ENCODE results near the gene FOXN4.

FOXN4 gene

GRCh38 chr12:109275173-109275572 is 33.9 kb downstream of the FOXN4 start:
- no peaks in the 10 kb centered on the region for H3K36me3 ChIP-seq (ENCODE audit: control insufficient read depth, insufficient read depth, low read length)
- no peaks in the 10 kb centered on the region for H3K4me1 ChIP-seq (ENCODE audit: control insufficient read depth, insufficient read depth, low read length)
- no peaks in the 10 kb centered on the region for H3K27me3 ChIP-seq (ENCODE audit: control insufficient read depth, insufficient read depth, low read length)
- H3K9me3 ChIP-seq (ENCODE audit: control insufficient read depth, low read length) = no peaks in the 10 kb centered on the region
- H3K4me3 ChIP-seq (ENCODE audit: low read length) = no peak overlapping the region
- H3K9ac ChIP-seq (ENCODE audit: low read length) = no peak overlapping the region

GRCh38 chr12:109274381-109274780 is 34.7 kb downstream of the FOXN4 start:
- H3K9ac ChIP-seq (ENCODE audit: low read length) = no peak overlapping the region
- H3K9me3 ChIP-seq (ENCODE audit: control insufficient read depth, low read length) = no peaks in the 10 kb centered on the region
- H3K4me3 ChIP-seq (ENCODE audit: low read length) = no peak overlapping the region
- H3K36me3 ChIP-seq (ENCODE audit: control insufficient read depth, insufficient read depth, low read length) = no peaks in the 10 kb centered on the region
- H3K4me1 ChIP-seq (ENCODE audit: control insufficient read depth, insufficient read depth, low read length) = no peaks in the 10 kb centered on the region
- no peaks in the 10 kb centered on the region for H3K27me3 ChIP-seq (ENCODE audit: control insufficient read depth, insufficient read depth, low read length)

GRCh38 chr12:109273354-109273753 is 35.7 kb downstream of the FOXN4 start:
- H3K9me3 ChIP-seq (ENCODE audit: control insufficient read depth, low read length) = no peaks in the 10 kb centered on the region
- no peaks in the 10 kb centered on the region for H3K4me1 ChIP-seq (ENCODE audit: control insufficient read depth, insufficient read depth, low read length)
- H3K27me3 ChIP-seq (ENCODE audit: control insufficient read depth, insufficient read depth, low read length) = no peaks in the 10 kb centered on the region
- H3K9ac ChIP-seq (ENCODE audit: low read length) = no peak overlapping the region
- H3K4me3 ChIP-seq (ENCODE audit: low read length) = no peak overlapping the region
- H3K36me3 ChIP-seq (ENCODE audit: control insufficient read depth, insufficient read depth, low read length) = no peaks in the 10 kb centered on the region

GRCh38 chr12:109271418-109271817 is 37.7 kb downstream of the FOXN4 start:
- Histone ChIP-seq H3K27me3 (ENCODE audit: control insufficient read depth, insufficient read depth, low read length) (no peaks in the 10 kb centered on the region), H3K36me3 (ENCODE audit: control insufficient read depth, insufficient read depth, low read length) (peaks cover 6% of the 10 kb centered on the region), H3K9me3 (ENCODE audit: control insufficient read depth, low read length) (no peaks in the 10 kb centered on the region), H3K4me1 (ENCODE audit: control insufficient read depth, insufficient read depth, low read length) (no peaks in the 10 kb centered on the region), H3K9ac (ENCODE audit: low read length) (no peak overlapping the region), H3K4me3 (ENCODE audit: low read length) (no peak overlapping the region)

GRCh38 chr12:109270494-109270893 is 38.6 kb downstream of the FOXN4 start:
- peaks cover 13% of the 10 kb centered on the region for H3K36me3 ChIP-seq (ENCODE audit: control insufficient read depth, insufficient read depth, low read length)
- no peak overlapping the region for H3K9ac ChIP-seq (ENCODE audit: low read length)

GRCh38 chr12:109269428-109269827 is 39.7 kb downstream of the FOXN4 start:
- Histone ChIP-seq H3K27me3 (ENCODE audit: control insufficient read depth, insufficient read depth, low read length) (no peaks in the 10 kb centered on the region), H3K9me3 (ENCODE audit: control insufficient read depth, low read length) (no peaks in the 10 kb centered on the region), H3K4me3 (ENCODE audit: low read length) (no peak overlapping the region), H3K36me3 (ENCODE audit: control insufficient read depth, insufficient read depth, low read length) (peaks cover 18% of the 10 kb centered on the region), H3K4me1 (ENCODE audit: control insufficient read depth, insufficient read depth, low read length) (no peaks in the 10 kb centered on the region), H3K9ac (ENCODE audit: low read length) (no peak overlapping the region)

More at GRCh38 chr12:109270494-109270893, 38.6 kb downstream of the FOXN4 start:
- Histone ChIP-seq H3K27me3 (ENCODE audit: control insufficient read depth, insufficient read depth, low read length) (no peaks in the 10 kb centered on the region), H3K9me3 (ENCODE audit: control insufficient read depth, low read length) (no peaks in the 10 kb centered on the region), H3K4me1 (ENCODE audit: control insufficient read depth, insufficient read depth, low read length) (no peaks in the 10 kb centered on the region), H3K4me3 (ENCODE audit: low read length) (no peak overlapping the region)

GRCh38 chr12:109268896-109269295 is 40.2 kb downstream of the FOXN4 start:
- Histone ChIP-seq H3K36me3 (ENCODE audit: control insufficient read depth, insufficient read depth, low read length) (peaks cover 18% of the 10 kb centered on the region), H3K4me1 (ENCODE audit: control insufficient read depth, insufficient read depth, low read length) (no peaks in the 10 kb centered on the region), H3K4me3 (ENCODE audit: low read length) (no peak overlapping the region), H3K9me3 (ENCODE audit: control insufficient read depth, low read length) (no peaks in the 10 kb centered on the region), H3K27me3 (ENCODE audit: control insufficient read depth, insufficient read depth, low read length) (no peaks in the 10 kb centered on the region), H3K9ac (ENCODE audit: low read length) (no peak overlapping the region)

- peaks cover 18% of the 10 kb centered on the region for H3K36me3 ChIP-seq (ENCODE audit: control insufficient read depth, insufficient read depth, low read length)
- no peak overlapping the region for H3K4me3 ChIP-seq (ENCODE audit: low read length)
- H3K4me1 ChIP-seq (ENCODE audit: control insufficient read depth, insufficient read depth, low read length) = no peaks in the 10 kb centered on the region
- H3K9ac ChIP-seq (ENCODE audit: low read length) = no peak overlapping the region
- no peaks in the 10 kb centered on the region for H3K9me3 ChIP-seq (ENCODE audit: control insufficient read depth, low read length)
- H3K27me3 ChIP-seq (ENCODE audit: control insufficient read depth, insufficient read depth, low read length) = no peaks in the 10 kb centered on the region
Measured at GRCh38 chr12:109267361-109267760, 41.7 kb downstream of the FOXN4 start.

GRCh38 chr12:109266106-109266879 is 42.8 kb downstream of the FOXN4 start:
- Histone ChIP-seq H3K36me3 (ENCODE audit: control insufficient read depth, insufficient read depth, low read length) (peaks cover 18% of the 10 kb centered on the region), H3K9ac (ENCODE audit: low read length) (no peak overlapping the region), H3K9me3 (ENCODE audit: control insufficient read depth, low read length) (no peaks in the 10 kb centered on the region), H3K27me3 (ENCODE audit: control insufficient read depth, insufficient read depth, low read length) (no peaks in the 10 kb centered on the region), H3K4me3 (ENCODE audit: low read length) (no peak overlapping the region), H3K4me1 (ENCODE audit: control insufficient read depth, insufficient read depth, low read length) (no peaks in the 10 kb centered on the region)

GRCh38 chr12:109264943-109265650 is 44.0 kb downstream of the FOXN4 start:
- Histone ChIP-seq H3K9me3 (ENCODE audit: control insufficient read depth, low read length) (no peaks in the 10 kb centered on the region), H3K4me3 (ENCODE audit: low read length) (no peak overlapping the region), H3K4me1 (ENCODE audit: control insufficient read depth, insufficient read depth, low read length) (no peaks in the 10 kb centered on the region), H3K27me3 (ENCODE audit: control insufficient read depth, insufficient read depth, low read length) (no peaks in the 10 kb centered on the region), H3K9ac (ENCODE audit: low read length) (no peak overlapping the region), H3K36me3 (ENCODE audit: control insufficient read depth, insufficient read depth, low read length) (peaks cover 18% of the 10 kb centered on the region)

- Histone ChIP-seq H3K27me3 (ENCODE audit: control insufficient read depth, insufficient read depth, low read length) (no peaks in the 10 kb centered on the region), H3K4me1 (ENCODE audit: control insufficient read depth, insufficient read depth, low read length) (no peaks in the 10 kb centered on the region), H3K9me3 (ENCODE audit: control insufficient read depth, low read length) (no peaks in the 10 kb centered on the region), H3K4me3 (ENCODE audit: low read length) (no peak overlapping the region), H3K36me3 (ENCODE audit: control insufficient read depth, insufficient read depth, low read length) (peaks cover 18% of the 10 kb centered on the region), H3K9ac (ENCODE audit: low read length) (no peak overlapping the region)
Measured at GRCh38 chr12:109264095-109264942, 44.8 kb downstream of the FOXN4 start.

GRCh38 chr12:109263439-109263838 is 45.6 kb downstream of the FOXN4 start:
- Histone ChIP-seq H3K4me1 (ENCODE audit: control insufficient read depth, insufficient read depth, low read length) (no peaks in the 10 kb centered on the region), H3K9me3 (ENCODE audit: control insufficient read depth, low read length) (no peaks in the 10 kb centered on the region), H3K36me3 (ENCODE audit: control insufficient read depth, insufficient read depth, low read length) (peaks cover 18% of the 10 kb centered on the region), H3K9ac (ENCODE audit: low read length) (no peak overlapping the region), H3K27me3 (ENCODE audit: control insufficient read depth, insufficient read depth, low read length) (no peaks in the 10 kb centered on the region), H3K4me3 (ENCODE audit: low read length) (no peak overlapping the region)

Data from mucosa of stomach (tissue), 1 donor.